GM23338 (cell line): ENCODE data around the gene GPRC6A. TPM values are rescaled to one million over a fixed set of nuclear protein-coding genes. Genes with fewer than 3 reads are reported as not detected.

Experiments
- ATAC-seq: fragments of 200-7000 bp; cut with Tn5 transposase; 3 replicates; pipeline ENCODE4 v1.9.1; 2020
- DNase-seq: peaks from one replicate; pipeline ENCODE4 v3.0.0-alpha.2; 2015; ENCODE audit warnings: low spot score
- H2AFZ ChIP-seq: fragments of 200-600 bp; sonication (generic); 2 replicates; pipeline ENCODE4 v1.8.0; 2016; ENCODE audit warnings: antibody characterized with exemption, mild to moderate bottlenecking, moderate library complexity
- H3F3A ChIP-seq: fragments of 200-600 bp; sonication (generic); replicated peaks from 2 replicates; pipeline ENCODE4 v1.8.0; 2017; ENCODE audit warnings: antibody characterized with exemption, mixed run types, low read depth
- H3K27ac ChIP-seq: fragments of 200-600 bp; sonication (generic); 2 replicates; pipeline ENCODE4 v1.6.1; 2016; ENCODE audit warnings: low read depth
- H3K27me3 ChIP-seq: fragments of 200-600 bp; sonication (generic); 2 replicates; pipeline ENCODE4 v1.8.0; 2016; ENCODE audit warnings: mild to moderate bottlenecking, mixed run types, moderate library complexity; ENCODE audit not compliant: insufficient read depth
- H3K36me3 ChIP-seq: fragments of 200-600 bp; sonication (generic); 2 replicates; pipeline ENCODE4 v1.8.0; 2016; ENCODE audit warnings: mild to moderate bottlenecking; ENCODE audit not compliant: insufficient read depth
- H3K4me1 ChIP-seq: fragments of 200-600 bp; sonication (generic); 2 replicates; pipeline ENCODE4 v1.8.0; 2016; ENCODE audit warnings: mild to moderate bottlenecking, moderate library complexity; ENCODE audit not compliant: insufficient read depth
- H3K4me2 ChIP-seq: fragments of 200-600 bp; sonication (generic); 2 replicates; pipeline ENCODE4 v1.7.1; 2017; ENCODE audit warnings: mixed run types
- H3K4me3 ChIP-seq: fragments of 200-600 bp; sonication (generic); 2 replicates; pipeline ENCODE4 v1.6.1; 2016; ENCODE audit warnings: mixed run types
- H3K79me2 ChIP-seq: fragments of 200-600 bp; sonication (generic); replicated peaks from 2 replicates; pipeline ENCODE4 v1.8.0; 2017; ENCODE audit warnings: mild to moderate bottlenecking; ENCODE audit not compliant: insufficient read depth
- H3K9me2 ChIP-seq: fragments of 200-600 bp; sonication (generic); 2 replicates; pipeline ENCODE4 v1.8.0; 2017; ENCODE audit not compliant: insufficient read depth
- H4K20me1 ChIP-seq: fragments of 200-600 bp; sonication (generic); replicated peaks from 2 replicates; pipeline ENCODE4 v1.8.0; 2017; ENCODE audit warnings: mild to moderate bottlenecking; ENCODE audit not compliant: insufficient read depth
- H3K27ac Mint-ChIP-seq: 2 replicates; pipeline ENCODE4 v1.8.0; 2020; ENCODE audit warnings: inconsistent platforms, mild to moderate bottlenecking, moderate library complexity, mixed read lengths
- H3K27me3 Mint-ChIP-seq: 3 replicates; pipeline ENCODE4 v1.8.0; 2022; ENCODE audit warnings: low read depth, mild to moderate bottlenecking, moderate library complexity, mixed read lengths, inconsistent platforms; ENCODE audit not compliant: insufficient read depth, poor library complexity
- H3K36me3 Mint-ChIP-seq: 3 replicates; pipeline ENCODE4 v1.8.0; 2021; ENCODE audit warnings: low read depth, mild to moderate bottlenecking, inconsistent platforms, moderate library complexity, mixed read lengths
- H3K4me1 Mint-ChIP-seq: 3 replicates; pipeline ENCODE4 v1.8.0; 2020; ENCODE audit warnings: mild to moderate bottlenecking, inconsistent platforms, mixed read lengths
- H3K4me3 Mint-ChIP-seq: 3 replicates; pipeline ENCODE4 v1.8.0; 2021; ENCODE audit warnings: moderate library complexity, mild to moderate bottlenecking, inconsistent platforms, mixed read lengths
- H3K9me3 Mint-ChIP-seq: 3 replicates; pipeline ENCODE4 v1.8.0; 2020; ENCODE audit warnings: moderate library complexity, mild to moderate bottlenecking, inconsistent platforms, mixed read lengths
- EZH2phosphoT487 ChIP-seq: fragments of 200-600 bp; sonication (generic); IDR thresholded peaks from one replicate; pipeline ENCODE4 v1.8.1; 2018; ENCODE audit warnings: antibody characterized with exemption; ENCODE audit not compliant: unreplicated experiment
- JUNB ChIP-seq: IDR thresholded peaks from one replicate; pipeline ENCODE4 v1.6.1; 2016; ENCODE audit warnings: antibody characterized with exemption; ENCODE audit not compliant: unreplicated experiment
- NANOG ChIP-seq: IDR thresholded peaks from 2 replicates; pipeline ENCODE4 v1.6.1; 2016; ENCODE audit warnings: antibody characterized with exemption, borderline replicate concordance
- POLR2AphosphoS5 ChIP-seq: IDR thresholded peaks from 2 replicates; pipeline ENCODE4 v1.6.1; 2016; ENCODE audit warnings: antibody characterized with exemption, low read depth
- STAT1 ChIP-seq: IDR thresholded peaks from one replicate; pipeline ENCODE4 v1.6.1; 2016; ENCODE audit warnings: antibody characterized with exemption; ENCODE audit not compliant: unreplicated experiment
- polyA plus RNA-seq: library from polyadenylated mRNA; unstranded; fragments of >200 nt; fragmentation: Nextera tagmentation; extraction: Ambion mirVana; gene quantifications from 2 replicates; pipeline ENCODE4 v1.2.1, GENCODE V29; 2016
- total RNA-seq: library from RNA; depleted of rRNA; stranded (reverse); fragments of >200 nt; shearing (Covaris generic); gene quantifications from 2 replicates; pipeline ENCODE4 v1.2.3, GENCODE V29; 2014
- TF ChIP-seq, protein P1 (sequence below): IDR thresholded peaks from 2 replicates; pipeline ENCODE4 v1.6.1; 2016; ENCODE audit warnings: antibody characterized with exemption
- TF ChIP-seq, protein P2 (sequence below): fragments of 250-450 bp; sonication (Bioruptor Pico); IDR thresholded peaks from 2 replicates; pipeline ENCODE4 v1.5.0; 2020; ENCODE audit warnings: mild to moderate bottlenecking, moderate library complexity

Gene GPRC6A
- total and polyA plus RNA-seq, 2 experiments from 2014 or later: 0.21 to 0.45 TPM

DNA sequence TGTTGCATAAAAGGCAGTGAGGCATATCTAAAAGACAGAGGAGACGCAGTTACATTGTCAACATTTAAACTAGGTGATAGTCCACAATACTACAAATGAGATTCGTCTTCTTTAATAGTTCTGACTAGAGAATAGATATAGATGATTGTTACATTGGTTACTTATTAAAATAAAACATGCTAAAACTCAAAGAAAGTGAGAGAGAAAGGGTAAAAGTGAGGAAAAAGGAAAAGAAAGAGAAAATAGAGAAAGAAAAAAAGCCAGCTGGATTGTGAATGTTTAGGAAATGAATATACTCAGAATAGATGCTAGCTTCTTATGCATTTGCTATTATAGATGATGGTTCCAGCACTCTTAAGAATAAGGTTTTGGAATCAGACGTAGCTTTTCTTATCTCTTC lies 35.7 kb downstream of the GPRC6A start (continued):
- TF ChIP-seq, protein P1, sequence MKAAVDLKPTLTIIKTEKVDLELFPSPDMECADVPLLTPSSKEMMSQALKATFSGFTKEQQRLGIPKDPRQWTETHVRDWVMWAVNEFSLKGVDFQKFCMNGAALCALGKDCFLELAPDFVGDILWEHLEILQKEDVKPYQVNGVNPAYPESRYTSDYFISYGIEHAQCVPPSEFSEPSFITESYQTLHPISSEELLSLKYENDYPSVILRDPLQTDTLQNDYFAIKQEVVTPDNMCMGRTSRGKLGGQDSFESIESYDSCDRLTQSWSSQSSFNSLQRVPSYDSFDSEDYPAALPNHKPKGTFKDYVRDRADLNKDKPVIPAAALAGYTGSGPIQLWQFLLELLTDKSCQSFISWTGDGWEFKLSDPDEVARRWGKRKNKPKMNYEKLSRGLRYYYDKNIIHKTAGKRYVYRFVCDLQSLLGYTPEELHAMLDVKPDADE: no peak
- TF ChIP-seq, protein P2, sequence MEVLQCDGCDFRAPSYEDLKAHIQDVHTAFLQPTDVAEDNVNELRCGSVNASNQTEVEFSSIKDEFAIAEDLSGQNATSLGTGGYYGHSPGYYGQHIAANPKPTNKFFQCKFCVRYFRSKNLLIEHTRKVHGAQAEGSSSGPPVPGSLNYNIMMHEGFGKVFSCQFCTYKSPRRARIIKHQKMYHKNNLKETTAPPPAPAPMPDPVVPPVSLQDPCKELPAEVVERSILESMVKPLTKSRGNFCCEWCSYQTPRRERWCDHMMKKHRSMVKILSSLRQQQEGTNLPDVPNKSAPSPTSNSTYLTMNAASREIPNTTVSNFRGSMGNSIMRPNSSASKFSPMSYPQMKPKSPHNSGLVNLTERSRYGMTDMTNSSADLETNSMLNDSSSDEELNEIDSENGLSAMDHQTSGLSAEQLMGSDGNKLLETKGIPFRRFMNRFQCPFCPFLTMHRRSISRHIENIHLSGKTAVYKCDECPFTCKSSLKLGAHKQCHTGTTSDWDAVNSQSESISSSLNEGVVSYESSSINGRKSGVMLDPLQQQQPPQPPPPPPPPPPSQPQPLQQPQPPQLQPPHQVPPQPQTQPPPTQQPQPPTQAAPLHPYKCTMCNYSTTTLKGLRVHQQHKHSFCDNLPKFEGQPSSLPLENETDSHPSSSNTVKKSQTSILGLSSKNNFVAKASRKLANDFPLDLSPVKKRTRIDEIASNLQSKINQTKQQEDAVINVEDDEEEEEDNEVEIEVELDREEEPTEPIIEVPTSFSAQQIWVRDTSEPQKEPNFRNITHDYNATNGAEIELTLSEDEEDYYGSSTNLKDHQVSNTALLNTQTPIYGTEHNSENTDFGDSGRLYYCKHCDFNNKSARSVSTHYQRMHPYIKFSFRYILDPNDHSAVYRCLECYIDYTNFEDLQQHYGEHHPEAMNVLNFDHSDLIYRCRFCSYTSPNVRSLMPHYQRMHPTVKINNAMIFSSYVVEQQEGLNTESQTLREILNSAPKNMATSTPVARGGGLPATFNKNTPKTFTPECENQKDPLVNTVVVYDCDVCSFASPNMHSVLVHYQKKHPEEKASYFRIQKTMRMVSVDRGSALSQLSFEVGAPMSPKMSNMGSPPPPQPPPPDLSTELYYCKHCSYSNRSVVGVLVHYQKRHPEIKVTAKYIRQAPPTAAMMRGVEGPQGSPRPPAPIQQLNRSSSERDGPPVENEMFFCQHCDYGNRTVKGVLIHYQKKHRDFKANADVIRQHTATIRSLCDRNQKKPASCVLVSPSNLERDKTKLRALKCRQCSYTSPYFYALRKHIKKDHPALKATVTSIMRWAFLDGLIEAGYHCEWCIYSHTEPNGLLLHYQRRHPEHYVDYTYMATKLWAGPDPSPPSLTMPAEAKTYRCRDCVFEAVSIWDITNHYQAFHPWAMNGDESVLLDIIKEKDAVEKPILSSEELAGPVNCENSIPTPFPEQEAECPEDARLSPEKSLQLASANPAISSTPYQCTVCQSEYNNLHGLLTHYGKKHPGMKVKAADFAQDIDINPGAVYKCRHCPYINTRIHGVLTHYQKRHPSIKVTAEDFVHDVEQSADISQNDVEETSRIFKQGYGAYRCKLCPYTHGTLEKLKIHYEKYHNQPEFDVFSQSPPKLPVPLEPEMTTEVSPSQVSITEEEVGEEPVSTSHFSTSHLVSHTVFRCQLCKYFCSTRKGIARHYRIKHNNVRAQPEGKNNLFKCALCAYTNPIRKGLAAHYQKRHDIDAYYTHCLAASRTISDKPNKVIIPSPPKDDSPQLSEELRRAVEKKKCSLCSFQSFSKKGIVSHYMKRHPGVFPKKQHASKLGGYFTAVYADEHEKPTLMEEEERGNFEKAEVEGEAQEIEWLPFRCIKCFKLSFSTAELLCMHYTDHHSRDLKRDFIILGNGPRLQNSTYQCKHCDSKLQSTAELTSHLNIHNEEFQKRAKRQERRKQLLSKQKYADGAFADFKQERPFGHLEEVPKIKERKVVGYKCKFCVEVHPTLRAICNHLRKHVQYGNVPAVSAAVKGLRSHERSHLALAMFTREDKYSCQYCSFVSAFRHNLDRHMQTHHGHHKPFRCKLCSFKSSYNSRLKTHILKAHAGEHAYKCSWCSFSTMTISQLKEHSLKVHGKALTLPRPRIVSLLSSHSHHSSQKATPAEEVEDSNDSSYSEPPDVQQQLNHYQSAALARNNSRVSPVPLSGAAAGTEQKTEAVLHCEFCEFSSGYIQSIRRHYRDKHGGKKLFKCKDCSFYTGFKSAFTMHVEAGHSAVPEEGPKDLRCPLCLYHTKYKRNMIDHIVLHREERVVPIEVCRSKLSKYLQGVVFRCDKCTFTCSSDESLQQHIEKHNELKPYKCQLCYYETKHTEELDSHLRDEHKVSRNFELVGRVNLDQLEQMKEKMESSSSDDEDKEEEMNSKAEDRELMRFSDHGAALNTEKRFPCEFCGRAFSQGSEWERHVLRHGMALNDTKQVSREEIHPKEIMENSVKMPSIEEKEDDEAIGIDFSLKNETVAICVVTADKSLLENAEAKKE (CRISPR knock-in tag): no peak
- TF ChIP-seq STAT1: no peak

DNA sequence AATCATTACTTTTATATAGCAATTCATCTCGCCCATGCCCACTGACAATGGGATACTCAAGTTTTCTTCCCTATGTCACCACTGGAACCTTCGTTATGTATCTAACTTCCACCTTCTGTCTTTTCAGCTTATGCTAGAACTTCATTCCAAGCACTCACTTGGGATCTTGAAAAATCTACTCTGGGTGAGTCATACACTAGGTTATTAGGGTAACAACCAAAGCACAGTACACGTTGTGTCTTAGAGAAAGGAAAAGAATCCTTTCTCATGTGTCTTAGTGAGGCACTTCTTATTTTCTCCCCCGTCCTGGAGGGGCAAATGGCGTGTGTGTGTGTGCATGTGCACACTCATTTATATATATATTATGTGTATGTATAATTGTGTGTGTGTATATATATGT lies 45.0 kb downstream of the GPRC6A start:
- H3K79me2 ChIP-seq: no peaks in the 10 kb centered on the region
- H3K36me3 ChIP-seq: no peaks in the 10 kb centered on the region
- H3K4me1 Mint-ChIP-seq: no peaks in the 10 kb centered on the region
- no peak overlapping the region for H3K4me2 ChIP-seq
- no peaks in the 10 kb centered on the region for H3K9me2 ChIP-seq
- H2AFZ ChIP-seq: no peak overlapping the region
- H4K20me1 ChIP-seq: no peaks in the 10 kb centered on the region
- H3K27ac ChIP-seq: no peak overlapping the region
- DNase-seq (no peak), ATAC-seq (no peak)
- H3K36me3 Mint-ChIP-seq: no peaks in the 10 kb centered on the region
- no peak overlapping the region for H3K27ac Mint-ChIP-seq
- H3K9me3 Mint-ChIP-seq: no peaks in the 10 kb centered on the region
- H3K4me3 ChIP-seq: no peak overlapping the region
- H3K27me3 Mint-ChIP-seq: no peaks in the 10 kb centered on the region
- H3K27me3 ChIP-seq: no peaks in the 10 kb centered on the region
- no peaks in the 10 kb centered on the region for H3K4me1 ChIP-seq
- no peaks in the 10 kb centered on the region for H3F3A ChIP-seq
- no peak overlapping the region for H3K4me3 Mint-ChIP-seq
- TF ChIP-seq POLR2AphosphoS5: no peak
- no peak for TF ChIP-seq EZH2phosphoT487
- no peak for TF ChIP-seq NANOG
- TF ChIP-seq JUNB: no peak
- TF ChIP-seq, protein P2 (CRISPR knock-in tag): no peak
- TF ChIP-seq STAT1: no peak
